Mesenchymal stem cell (in vitro differentiated cells and primary cell): Measurements from ENCODE around the gene SOX6.
"Not testable (repeated sequence)": the region's sequence is repeated elsewhere in the genome, so short reads cannot be mapped to it uniquely, and the experiment has no call there.

Experiments
- DNase-seq: peaks from one replicate; pipeline ENCODE4 v3.0.0-alpha.2; 2013
- H2AFZ ChIP-seq: one replicate; pipeline ENCODE4 v1.6.1; 2013; ENCODE audit warnings: low read depth, mild to moderate bottlenecking, control low read depth, inconsistent platforms, low read length, moderate library complexity
- H2AK5ac ChIP-seq: 2 replicates; pipeline ENCODE4 v1.6.1; 2013; ENCODE audit warnings: low read length, moderate library complexity, mild to moderate bottlenecking, inconsistent platforms; ENCODE audit not compliant: severe bottlenecking
- H2BK120ac ChIP-seq: one replicate; pipeline ENCODE4 v1.6.1; 2013; ENCODE audit warnings: low read depth, mild to moderate bottlenecking, inconsistent platforms, low read length, moderate library complexity
- H2BK12ac ChIP-seq, 2 experiments: one replicate each; pipeline ENCODE4 v1.6.1; 2013; ENCODE audit warnings: inconsistent platforms in 2 of 2, low read length in 2 of 2, mild to moderate bottlenecking in 2 of 2, moderate library complexity in 2 of 2, control low read depth in 1 of 2
- H2BK15ac ChIP-seq: one replicate; pipeline ENCODE4 v1.6.1; 2013; ENCODE audit warnings: mild to moderate bottlenecking, low read depth, inconsistent platforms; ENCODE audit not compliant: poor library complexity, severe bottlenecking
- H2BK5ac ChIP-seq: 2 replicates; pipeline ENCODE4 v1.6.1; 2013; ENCODE audit warnings: low read depth, mild to moderate bottlenecking, low read length, control low read depth, inconsistent platforms; ENCODE audit not compliant: poor library complexity, severe bottlenecking
- H3K14ac ChIP-seq, 2 experiments: one replicate each; pipeline ENCODE4 v1.6.1; 2013; ENCODE audit warnings: inconsistent platforms in 2 of 2, low read length in 2 of 2, control low read depth in 1 of 2, mild to moderate bottlenecking in 1 of 2, moderate library complexity in 1 of 2
- H3K18ac ChIP-seq, 2 experiments: one replicate each; pipeline ENCODE4 v1.6.1; 2013; ENCODE audit warnings: inconsistent platforms in 2 of 2, low read length in 2 of 2, control low read depth in 1 of 2, low read depth in 1 of 2, mild to moderate bottlenecking in 1 of 2
- H3K23ac ChIP-seq, 2 experiments: one replicate each; pipeline ENCODE4 v1.6.1; 2013; ENCODE audit warnings: inconsistent platforms in 2 of 2, low read length in 2 of 2, mild to moderate bottlenecking in 2 of 2, moderate library complexity in 2 of 2, control low read depth in 1 of 2
- H3K27ac ChIP-seq: 2 replicates; pipeline ENCODE4 v1.5.1; 2013; ENCODE audit warnings: mild to moderate bottlenecking, moderate library complexity, low read length, control low read depth, inconsistent platforms; ENCODE audit not compliant: poor library complexity, severe bottlenecking
- H3K27me3 ChIP-seq, 2 experiments: 2 replicates each; pipeline versions ENCODE4 v1.6.1 to v1.7.0; 2013; ENCODE audit warnings: low read length in 2 of 2, mild to moderate bottlenecking in 2 of 2, moderate library complexity in 2 of 2, control low read depth in 1 of 2, inconsistent platforms in 1 of 2; ENCODE audit not compliant: control insufficient read depth in 1 of 2, insufficient read depth in 1 of 2
- H3K36me3 ChIP-seq, 2 experiments: 2 replicates each; pipeline versions ENCODE4 v1.6.1 to v1.7.0; 2013; ENCODE audit warnings: low read length in 2 of 2, control low read depth in 1 of 2, inconsistent platforms in 1 of 2, low read depth in 1 of 2, mild to moderate bottlenecking in 1 of 2; ENCODE audit not compliant: insufficient read depth in 2 of 2, control insufficient read depth in 1 of 2
- H3K4ac ChIP-seq, 2 experiments: one replicate each; pipeline ENCODE4 v1.6.1; 2013; ENCODE audit warnings: inconsistent platforms in 2 of 2, low read length in 2 of 2, mild to moderate bottlenecking in 2 of 2, moderate library complexity in 2 of 2, control low read depth in 1 of 2, low read depth in 1 of 2
- H3K4me1 ChIP-seq: 2 replicates; pipeline ENCODE4 v1.6.1; 2013; ENCODE audit warnings: low read depth, low read length, control low read depth; ENCODE audit not compliant: control insufficient read depth, insufficient read depth
- H3K4me2 ChIP-seq: 2 replicates; pipeline ENCODE4 v1.6.1; 2013; ENCODE audit warnings: low read length, mild to moderate bottlenecking, inconsistent platforms; ENCODE audit not compliant: poor library complexity, severe bottlenecking
- H3K4me3 ChIP-seq, 2 experiments: 2 replicates each; pipeline versions ENCODE4 v1.5.1 to v1.7.0; 2013; ENCODE audit warnings: low read length in 2 of 2, mild to moderate bottlenecking in 2 of 2, control low read depth in 1 of 2, low read depth in 1 of 2; ENCODE audit not compliant: insufficient read depth in 1 of 2
- H3K79me1 ChIP-seq: replicated peaks from 2 replicates; pipeline ENCODE4 v1.6.1; 2013; ENCODE audit warnings: mild to moderate bottlenecking, control low read depth, low read length, inconsistent platforms; ENCODE audit not compliant: poor library complexity, severe bottlenecking
- H3K9ac ChIP-seq: 2 replicates; pipeline ENCODE4 v1.7.0; 2013; ENCODE audit warnings: mild to moderate bottlenecking, low read length, moderate library complexity
- H3K9me3 ChIP-seq: 2 replicates; pipeline ENCODE4 v1.7.0; 2013; ENCODE audit warnings: mild to moderate bottlenecking, low read length; ENCODE audit not compliant: control insufficient read depth
- H4K8ac ChIP-seq: one replicate; pipeline ENCODE4 v1.6.1; 2013; ENCODE audit warnings: inconsistent platforms, mild to moderate bottlenecking, low read length, moderate library complexity
- H4K91ac ChIP-seq: one replicate; pipeline ENCODE4 v1.6.1; 2013; ENCODE audit warnings: mild to moderate bottlenecking, low read length, inconsistent platforms
- WGBS: methylation state at CpG from one replicate; pipeline ENCODE4 v1.1.7; 2013; ENCODE audit warnings: mixed read lengths; 5-methylcytosine and 5-hydroxymethylcytosine counted together

SOX6 gene

GRCh38 chr11:16377746-16378145, 21.4 kb upstream of the SOX6 start:
- Histone ChIP-seq H4K8ac (no peak overlapping the region), H3K4me1 (no peaks in the 10 kb centered on the region), H2BK5ac (no peak overlapping the region), H3K79me1 (peaks cover 2% of the 10 kb centered on the region), H3K36me3 (no peaks in the 10 kb centered on the region), H3K4me2 (no peak overlapping the region), H3K9me3 (no peaks in the 10 kb centered on the region), H2BK120ac (no peak overlapping the region), H2BK15ac (no peak overlapping the region), H3K18ac (no peak overlapping the region), H3K27me3 (no peaks in the 10 kb centered on the region), H3K4ac (no peak overlapping the region), H3K4me3 (no peak overlapping the region), H3K27ac (no peak overlapping the region), H3K23ac (no peak overlapping the region), H2BK12ac (no peak overlapping the region), H3K9ac (no peak overlapping the region), H2AFZ (no peak overlapping the region), H3K14ac (no peak overlapping the region), H4K91ac (no peak overlapping the region), H2AK5ac (no peak overlapping the region)
- WGBS = 95% methylated on average over 3 of the region's 5 CpGs
- DNase-seq = no peak

- H4K91ac ChIP-seq, H3K9me3 ChIP-seq, H2BK15ac ChIP-seq, DNase-seq, H3K18ac ChIP-seq, H4K8ac ChIP-seq, H3K4me1 ChIP-seq, H3K9ac ChIP-seq, H3K4me2 ChIP-seq, H3K23ac ChIP-seq, H3K79me1 ChIP-seq, H2BK12ac ChIP-seq, H3K4me3 ChIP-seq, H2BK5ac ChIP-seq, H3K27me3 ChIP-seq, H2BK120ac ChIP-seq, H2AFZ ChIP-seq, H2AK5ac ChIP-seq, H3K4ac ChIP-seq, H3K36me3 ChIP-seq, H3K14ac ChIP-seq, H3K27ac ChIP-seq: not testable (repeated sequence)
- 90% methylated on average over 3 of the region's 3 CpGs for WGBS
Observed at GRCh38 chr11:16375664-16376063, 19.3 kb upstream of the SOX6 start.

- no peak overlapping the region for H3K27ac ChIP-seq
- peaks cover 3% of the 10 kb centered on the region for H3K9me3 ChIP-seq
- no peaks in the 10 kb centered on the region for H3K4me1 ChIP-seq
- no peak overlapping the region for H3K4ac ChIP-seq
- H2BK12ac ChIP-seq = no peak overlapping the region
- no peaks in the 10 kb centered on the region for H3K36me3 ChIP-seq
- DNase-seq = no peak
- no peak overlapping the region for H3K18ac ChIP-seq
- H3K14ac ChIP-seq = no peak overlapping the region
- H4K91ac ChIP-seq = no peak overlapping the region
- no peak overlapping the region for H2BK15ac ChIP-seq
- H3K9ac ChIP-seq = no peak overlapping the region
- no peak overlapping the region for H4K8ac ChIP-seq
- no peak overlapping the region for H3K4me2 ChIP-seq
- H3K4me3 ChIP-seq = no peak overlapping the region
- H2BK5ac ChIP-seq = no peak overlapping the region
- H2BK120ac ChIP-seq = no peak overlapping the region
- no peak overlapping the region for H2AFZ ChIP-seq
- no peak overlapping the region for H2AK5ac ChIP-seq
- no peaks in the 10 kb centered on the region for H3K27me3 ChIP-seq
- peaks cover 7% of the 10 kb centered on the region for H3K79me1 ChIP-seq
- no peak overlapping the region for H3K23ac ChIP-seq
Observed at GRCh38 chr11:16373768-16374167, 17.4 kb upstream of the SOX6 start.

- H4K8ac ChIP-seq = no peak overlapping the region
- no peak overlapping the region for H2BK15ac ChIP-seq
- no peak overlapping the region for H3K4me3 ChIP-seq
- no peaks in the 10 kb centered on the region for H3K4me1 ChIP-seq
- peaks cover 3% of the 10 kb centered on the region for H3K9me3 ChIP-seq
- WGBS = 100% methylated on average over 1 of the region's 2 CpGs
- no peak overlapping the region for H2BK120ac ChIP-seq
- H3K23ac ChIP-seq = no peak overlapping the region
- no peak overlapping the region for H2AFZ ChIP-seq
- no peak overlapping the region for H3K18ac ChIP-seq
- no peak overlapping the region for H3K27ac ChIP-seq
- no peaks in the 10 kb centered on the region for H3K27me3 ChIP-seq
- H2BK5ac ChIP-seq = no peak overlapping the region
- H4K91ac ChIP-seq = no peak overlapping the region
- H3K9ac ChIP-seq = no peak overlapping the region
- no peak overlapping the region for H3K4me2 ChIP-seq
- no peak overlapping the region for H3K4ac ChIP-seq
- no peak overlapping the region for H2AK5ac ChIP-seq
- peaks cover 8% of the 10 kb centered on the region for H3K79me1 ChIP-seq
- H2BK12ac ChIP-seq = no peak overlapping the region
- no peak overlapping the region for H3K14ac ChIP-seq
- no peaks in the 10 kb centered on the region for H3K36me3 ChIP-seq
- DNase-seq = no peak
Observed at GRCh38 chr11:16372355-16372754, 16.0 kb upstream of the SOX6 start.
